ENCODE data around the gene IQSEC1.

- TF ChIP-seq, protein P1, sequence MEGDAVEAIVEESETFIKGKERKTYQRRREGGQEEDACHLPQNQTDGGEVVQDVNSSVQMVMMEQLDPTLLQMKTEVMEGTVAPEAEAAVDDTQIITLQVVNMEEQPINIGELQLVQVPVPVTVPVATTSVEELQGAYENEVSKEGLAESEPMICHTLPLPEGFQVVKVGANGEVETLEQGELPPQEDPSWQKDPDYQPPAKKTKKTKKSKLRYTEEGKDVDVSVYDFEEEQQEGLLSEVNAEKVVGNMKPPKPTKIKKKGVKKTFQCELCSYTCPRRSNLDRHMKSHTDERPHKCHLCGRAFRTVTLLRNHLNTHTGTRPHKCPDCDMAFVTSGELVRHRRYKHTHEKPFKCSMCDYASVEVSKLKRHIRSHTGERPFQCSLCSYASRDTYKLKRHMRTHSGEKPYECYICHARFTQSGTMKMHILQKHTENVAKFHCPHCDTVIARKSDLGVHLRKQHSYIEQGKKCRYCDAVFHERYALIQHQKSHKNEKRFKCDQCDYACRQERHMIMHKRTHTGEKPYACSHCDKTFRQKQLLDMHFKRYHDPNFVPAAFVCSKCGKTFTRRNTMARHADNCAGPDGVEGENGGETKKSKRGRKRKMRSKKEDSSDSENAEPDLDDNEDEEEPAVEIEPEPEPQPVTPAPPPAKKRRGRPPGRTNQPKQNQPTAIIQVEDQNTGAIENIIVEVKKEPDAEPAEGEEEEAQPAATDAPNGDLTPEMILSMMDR (conservative IDR thresholded peaks at IDR 0.05; ENCODE audit: low read depth in 2 of 2): no peak
- TF ChIP-seq EZH2phosphoT487 (IDR thresholded peaks at IDR 0.05; ENCODE audit: unreplicated experiment): no peak
- TF ChIP-seq EZH2 (IDR thresholded peaks at IDR 0.05; ENCODE audit: low read depth, unreplicated experiment): no peak
- TF ChIP-seq POLR2AphosphoS5 (IDR thresholded peaks at IDR 0.05; ENCODE audit: low read depth): no peak
- TF ChIP-seq, protein P2, sequence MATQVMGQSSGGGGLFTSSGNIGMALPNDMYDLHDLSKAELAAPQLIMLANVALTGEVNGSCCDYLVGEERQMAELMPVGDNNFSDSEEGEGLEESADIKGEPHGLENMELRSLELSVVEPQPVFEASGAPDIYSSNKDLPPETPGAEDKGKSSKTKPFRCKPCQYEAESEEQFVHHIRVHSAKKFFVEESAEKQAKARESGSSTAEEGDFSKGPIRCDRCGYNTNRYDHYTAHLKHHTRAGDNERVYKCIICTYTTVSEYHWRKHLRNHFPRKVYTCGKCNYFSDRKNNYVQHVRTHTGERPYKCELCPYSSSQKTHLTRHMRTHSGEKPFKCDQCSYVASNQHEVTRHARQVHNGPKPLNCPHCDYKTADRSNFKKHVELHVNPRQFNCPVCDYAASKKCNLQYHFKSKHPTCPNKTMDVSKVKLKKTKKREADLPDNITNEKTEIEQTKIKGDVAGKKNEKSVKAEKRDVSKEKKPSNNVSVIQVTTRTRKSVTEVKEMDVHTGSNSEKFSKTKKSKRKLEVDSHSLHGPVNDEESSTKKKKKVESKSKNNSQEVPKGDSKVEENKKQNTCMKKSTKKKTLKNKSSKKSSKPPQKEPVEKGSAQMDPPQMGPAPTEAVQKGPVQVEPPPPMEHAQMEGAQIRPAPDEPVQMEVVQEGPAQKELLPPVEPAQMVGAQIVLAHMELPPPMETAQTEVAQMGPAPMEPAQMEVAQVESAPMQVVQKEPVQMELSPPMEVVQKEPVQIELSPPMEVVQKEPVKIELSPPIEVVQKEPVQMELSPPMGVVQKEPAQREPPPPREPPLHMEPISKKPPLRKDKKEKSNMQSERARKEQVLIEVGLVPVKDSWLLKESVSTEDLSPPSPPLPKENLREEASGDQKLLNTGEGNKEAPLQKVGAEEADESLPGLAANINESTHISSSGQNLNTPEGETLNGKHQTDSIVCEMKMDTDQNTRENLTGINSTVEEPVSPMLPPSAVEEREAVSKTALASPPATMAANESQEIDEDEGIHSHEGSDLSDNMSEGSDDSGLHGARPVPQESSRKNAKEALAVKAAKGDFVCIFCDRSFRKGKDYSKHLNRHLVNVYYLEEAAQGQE (IDR thresholded peaks at IDR 0.05; ENCODE audit: unreplicated experiment): no peak
- no peak for TF ChIP-seq NANOG (IDR thresholded peaks at IDR 0.05; ENCODE audit: borderline replicate concordance)
- no peak for TF ChIP-seq ZNF331 (CRISPR knock-in tag; IDR thresholded peaks at IDR 0.05; ENCODE audit: low read depth)
- no peak for TF ChIP-seq STAT1 (IDR thresholded peaks at IDR 0.05; ENCODE audit: unreplicated experiment)
- TF ChIP-seq JUNB (IDR thresholded peaks at IDR 0.05; ENCODE audit: unreplicated experiment): no peak
- no peak for TF ChIP-seq ETS1 (IDR thresholded peaks at IDR 0.05)
- no peak for TF ChIP-seq CREB1 (CRISPR knock-in tag; IDR thresholded peaks at IDR 0.05; ENCODE audit: low read depth)
- no peak for TF ChIP-seq ZNF462 (CRISPR knock-in tag; IDR thresholded peaks at IDR 0.05)
- TF ChIP-seq ZNF114 (CRISPR knock-in tag; IDR thresholded peaks at IDR 0.05): no peak
Observed at GRCh38 chr3:12961697-12962036, 111.6 kb downstream of the IQSEC1 start.
